Measurements from ENCODE around the gene SOWAHD. TPM values are rescaled to one million over a fixed set of nuclear protein-coding genes. Genes with fewer than 3 reads are reported as not detected.
A peak's percentile ranks its signal among the peaks of the same experiment; 100 is the strongest.
"Not testable (repeated sequence)": the region's sequence is repeated elsewhere in the genome, so short reads cannot be mapped to it uniquely, and the experiment has no call there.

The SOWAHD gene
- polyA plus RNA-seq (ENCODE audit: insufficient read depth in 1 of 5, insufficient read length in 5 of 5, low replicate concordance in 1 of 5): under 1 TPM; 0.40 to 0.56 (median 0.54) TPM
- long read RNA-seq, donor 1, partial matches to known transcripts: 516 of 519 reads
- long read RNA-seq, donor 1, other reads (novel, unspliced or antisense): 0 of 519 reads
- long read RNA-seq, donor 2: 0 reads
- long read RNA-seq, donor 3, partial matches to known transcripts: 0 of 3 reads
- long read RNA-seq, donor 3, other reads (novel, unspliced or antisense): 0 of 3 reads
- long read RNA-seq, donor 4, partial matches to known transcripts: 50 of 50 reads
- long read RNA-seq, donor 4, other reads (novel, unspliced or antisense): 0 of 50 reads
- long read RNA-seq, donor 5, partial matches to known transcripts: 0 of 1 reads
- long read RNA-seq, donor 5, other reads (novel, unspliced or antisense): 0 of 1 reads
- long read RNA-seq, donor 6: 0 reads
- long read RNA-seq, donor 7: 0 reads
- long read RNA-seq, donor 8: 0 reads

- peak in 1 of 2 donors; percentile 36 for DNase-seq
Observed at GRCh38 chrX:119757979-119758730, at the start of gene SOWAHD. Gene SOWAHD (plus strand): TSS chrX:119758588. CDS start chrX:119758668, 80 bp downstream.

DNA sequence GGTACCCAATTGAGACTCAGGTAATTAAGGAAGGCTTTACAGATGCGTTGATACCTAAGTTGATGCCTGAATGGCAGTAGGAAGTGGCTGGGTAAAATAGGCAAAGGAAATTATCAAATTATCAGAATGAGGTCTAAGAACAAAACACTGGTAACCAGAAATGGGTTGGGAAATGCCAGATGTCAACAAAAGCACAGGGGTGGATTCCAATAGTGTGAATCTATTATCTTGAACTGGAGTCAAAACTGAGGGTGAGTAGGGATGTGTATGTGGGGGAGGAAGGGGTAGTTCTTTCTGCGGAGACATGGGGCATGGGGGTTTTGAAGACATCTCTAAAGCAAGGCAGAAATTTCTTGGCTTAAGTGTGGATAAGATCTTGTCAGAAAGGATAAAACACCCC lies 49.5 kb upstream of the SOWAHD start:
- no peak for DNase-seq

DNA sequence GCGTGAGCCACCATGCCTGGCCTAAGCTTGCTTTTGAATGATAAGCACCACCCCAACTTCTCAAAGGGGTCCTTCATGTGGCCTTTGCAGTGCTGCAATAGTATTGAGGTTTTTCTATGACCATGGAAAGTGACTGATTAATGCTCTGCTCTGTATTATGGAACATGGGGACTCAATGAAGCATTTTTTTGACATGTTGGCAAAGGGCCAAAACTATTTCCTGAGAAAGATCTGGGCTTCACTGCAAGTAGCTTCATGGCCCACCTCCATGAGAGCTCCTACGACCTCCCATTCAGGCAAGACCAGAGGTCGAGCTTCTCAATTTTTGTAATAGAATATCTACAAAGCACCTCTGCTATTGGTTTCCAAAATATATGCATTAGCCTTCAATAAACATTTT lies 48.8 kb upstream of the SOWAHD start:
- DNase-seq: no peak

GRCh38 chrX:119721487-119721886 lies 36.9 kb upstream of the SOWAHD start:
- DNase-seq: no peak

GRCh38 chrX:119721926-119722325 lies 36.5 kb upstream of the SOWAHD start:
- no peak for DNase-seq

GRCh38 chrX:119726900-119727555 lies 31.4 kb upstream of the SOWAHD start:
- DNase-seq: no peak

GRCh38 chrX:119728487-119728886 lies 29.9 kb upstream of the SOWAHD start:
- DNase-seq: no peak

DNA sequence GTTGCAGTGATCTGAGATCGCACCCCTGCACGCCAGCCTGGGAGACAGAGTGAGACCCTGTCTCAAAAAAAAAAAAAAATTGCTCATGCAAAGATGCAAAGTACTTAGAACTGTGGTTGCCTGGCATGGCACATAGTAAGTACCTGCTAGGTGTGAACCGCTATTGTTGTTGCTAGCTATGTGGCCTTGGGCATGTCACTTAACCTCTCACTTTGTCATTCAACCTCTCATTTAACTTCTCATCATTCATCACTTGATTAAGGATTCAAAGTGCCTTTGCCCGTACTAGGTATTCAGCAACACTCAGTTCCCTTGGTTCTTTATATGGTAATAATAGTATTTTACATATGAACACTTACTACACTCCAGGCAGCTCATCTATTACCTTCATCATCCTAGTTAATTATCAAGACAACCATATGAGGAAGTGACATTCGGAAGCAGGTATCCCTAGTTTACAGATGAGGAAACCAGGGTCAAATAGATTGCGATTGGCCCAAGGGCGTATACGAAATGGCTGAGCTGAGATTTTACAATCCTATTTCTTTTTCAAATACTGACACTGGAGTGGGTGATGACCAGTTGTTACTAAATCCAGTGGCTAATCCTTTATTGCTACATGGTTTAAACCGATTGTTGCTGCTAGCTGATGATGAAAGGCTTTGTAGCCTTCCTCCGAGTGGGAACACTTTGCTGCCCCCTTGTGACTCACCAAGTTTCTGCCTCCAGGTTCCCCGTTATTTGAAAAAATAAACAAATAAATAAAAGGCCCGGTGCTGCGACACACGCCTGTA lies 28.8 kb upstream of the SOWAHD start:
- DNase-seq: peak; percentile 21 to 37

- no peak for DNase-seq
Observed at GRCh38 chrX:119734897-119735339, 23.5 kb upstream of the SOWAHD start.

GRCh38 chrX:119735467-119735866 lies 22.9 kb upstream of the SOWAHD start:
- no peak for DNase-seq

DNA sequence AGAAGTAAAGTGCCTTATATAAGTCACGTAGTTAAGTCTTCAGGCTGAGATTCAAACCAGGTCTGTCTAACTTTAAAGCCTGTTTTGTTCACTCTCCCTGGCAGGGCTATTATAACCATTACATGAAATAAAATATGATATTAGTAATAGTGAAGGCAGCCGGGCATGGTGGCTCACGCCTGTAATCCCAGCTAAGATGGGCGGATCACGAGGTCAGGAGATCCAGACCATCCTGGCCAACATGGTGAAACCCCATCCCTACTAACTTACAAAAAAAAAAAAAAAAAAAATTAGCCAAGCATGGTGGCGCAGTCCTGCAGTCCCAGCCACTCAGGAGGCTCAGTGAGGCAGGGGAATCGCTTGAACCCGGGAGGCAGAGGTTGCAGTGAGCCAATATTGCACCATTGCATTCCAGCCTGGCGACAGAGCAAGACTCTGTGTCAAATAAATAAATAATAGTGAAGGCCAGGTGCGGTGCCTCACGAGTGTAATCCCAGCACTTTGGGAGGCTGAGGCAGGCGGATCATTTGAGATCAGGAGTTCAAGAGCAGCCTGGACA lies 22.1 kb upstream of the SOWAHD start:
- DNase-seq: no peak

GRCh38 chrX:119738742-119739141 lies 19.6 kb upstream of the SOWAHD start:
- DNase-seq: no peak

DNA sequence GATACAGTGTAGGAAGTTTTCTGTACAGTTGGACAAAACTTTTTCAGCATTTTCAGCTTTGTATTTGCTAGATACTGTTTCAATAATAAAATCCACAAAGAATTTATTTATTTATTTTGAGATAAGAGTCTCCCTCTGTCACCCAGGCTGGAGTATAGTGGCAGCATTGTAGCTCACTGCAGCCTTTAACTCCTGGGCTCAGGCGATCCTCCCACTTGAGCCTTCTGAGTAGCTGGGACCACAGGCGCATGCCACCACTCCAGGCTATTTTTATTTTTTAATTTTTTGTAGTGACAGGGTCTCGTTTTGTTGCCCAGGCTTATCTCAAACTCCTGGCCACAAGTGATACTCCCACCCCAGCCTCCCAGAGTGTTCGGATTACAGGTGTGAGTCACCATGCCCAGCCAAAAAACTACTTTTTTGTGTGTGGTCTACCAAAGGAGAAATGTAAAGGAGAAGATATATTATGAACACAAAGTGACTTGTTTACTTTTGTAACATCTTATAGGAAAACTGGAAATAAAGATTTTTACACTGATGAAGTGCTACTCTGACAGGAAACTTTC lies 13.0 kb upstream of the SOWAHD start:
- DNase-seq: no peak

DNA sequence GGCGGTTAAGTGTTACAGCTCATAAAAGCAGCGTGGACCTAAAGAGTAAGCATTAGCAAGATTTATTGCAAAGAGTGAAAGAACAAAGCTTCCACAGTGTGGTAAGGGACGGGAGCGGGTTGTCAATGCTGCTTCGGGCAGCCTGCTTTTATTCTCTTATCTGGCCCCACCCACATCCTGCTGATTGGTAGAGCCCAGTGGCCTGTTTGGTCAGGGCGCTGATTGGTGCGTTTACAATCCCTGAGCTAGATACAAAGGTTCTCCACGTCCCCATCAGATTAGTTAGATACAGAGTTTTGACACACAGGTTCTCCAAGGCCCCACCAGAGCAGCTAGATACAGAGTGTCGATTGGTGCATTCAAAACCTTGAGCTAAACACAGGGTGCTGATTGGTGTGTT lies 8.3 kb upstream of the SOWAHD start:
- DNase-seq: not testable (repeated sequence)

- not testable (repeated sequence) for DNase-seq
Observed at GRCh38 chrX:119750751-119751150, 7.6 kb upstream of the SOWAHD start.

DNA sequence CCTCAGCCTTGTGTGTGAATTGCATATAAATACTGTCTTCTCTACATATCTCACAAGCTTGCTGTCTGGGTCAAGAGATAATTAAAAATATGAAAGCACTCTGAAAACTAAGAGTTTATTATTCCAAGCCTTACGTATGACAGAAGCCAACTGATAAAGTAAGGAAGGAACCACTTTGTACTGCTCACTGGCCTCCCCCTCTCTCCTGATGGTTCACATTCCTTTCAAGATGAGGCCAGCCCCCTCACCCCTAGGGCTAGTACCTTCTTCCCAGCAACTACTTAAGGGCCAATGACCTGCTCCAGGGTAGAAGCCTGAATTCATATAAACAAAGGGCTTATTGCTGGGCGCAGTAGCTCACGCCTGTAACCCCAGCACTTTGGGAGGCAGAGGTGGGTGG lies 5.4 kb upstream of the SOWAHD start:
- no peak for DNase-seq

GRCh38 chrX:119753639-119754257 lies 4.6 kb upstream of the SOWAHD start:
- no peak for DNase-seq

DNA sequence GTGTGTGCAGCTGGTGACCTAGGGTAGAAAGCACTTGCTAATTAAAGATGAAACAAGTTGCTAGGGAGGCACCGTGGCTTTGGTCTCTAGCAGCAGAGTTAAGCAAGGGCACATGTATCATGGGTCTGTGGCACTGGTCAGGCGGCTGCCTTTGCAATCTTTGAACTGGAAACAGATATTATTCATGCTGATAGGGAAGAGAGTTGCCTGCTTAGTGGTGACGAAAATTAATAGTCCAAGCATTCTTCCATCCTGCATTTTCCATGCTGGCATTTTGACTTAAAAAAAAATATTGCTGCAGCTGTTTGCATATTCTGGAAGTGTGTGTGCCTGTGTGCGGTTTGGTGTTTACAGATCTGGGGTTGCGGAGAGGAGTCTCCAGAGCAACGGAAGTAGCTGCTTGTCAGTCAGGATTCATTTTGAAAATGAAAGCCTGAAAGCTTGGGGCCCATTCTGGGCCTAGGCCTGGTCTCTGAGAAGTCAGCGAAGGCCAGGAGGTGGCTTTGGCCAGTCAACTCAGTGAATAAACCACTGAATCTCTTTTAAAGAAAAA lies 2.3 kb upstream of the SOWAHD start:
- DNase-seq: no peak

DNA sequence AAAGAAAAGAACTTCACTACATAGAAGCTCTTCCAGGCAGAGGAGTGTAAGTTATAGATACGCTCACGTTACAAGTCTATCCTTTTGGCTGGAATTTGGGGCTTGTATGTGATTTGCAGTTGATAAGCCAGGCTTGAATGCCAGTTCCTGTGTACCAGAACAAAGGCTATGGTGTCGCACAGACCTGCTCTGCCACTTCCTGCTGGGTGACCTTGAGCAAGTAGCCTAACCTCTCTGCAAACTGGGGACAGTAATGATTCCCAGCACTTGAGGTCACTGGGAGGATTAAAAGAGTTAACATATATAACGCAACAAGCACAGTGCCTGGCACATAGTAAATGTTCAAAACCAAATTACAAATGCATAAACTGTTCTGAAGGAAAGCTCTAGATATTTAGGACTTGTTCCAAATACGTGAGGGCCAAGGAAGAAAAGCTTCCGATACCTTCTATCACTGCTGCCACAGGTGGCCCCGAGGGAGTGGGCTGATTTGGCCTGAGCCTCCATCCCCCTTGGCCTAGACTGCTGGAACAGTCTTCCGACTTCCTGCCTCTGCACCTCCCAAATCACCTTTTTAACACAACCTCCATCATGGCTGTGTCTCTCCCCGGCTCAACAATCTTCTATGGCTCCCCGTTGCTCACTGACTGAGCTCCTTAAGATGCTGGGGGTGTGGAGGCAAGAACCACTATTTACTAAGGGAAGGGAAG lies 1.3 kb upstream of the SOWAHD start:
- no peak for DNase-seq
